HEK293 (cell line): ENCODE measurements around the gene BCL6.

ENCODE experiments used
- CTCF ChIA-PET: fragments of 350-600 bp; formaldehyde crosslinking; extraction: SDS; loops from one replicate; lab custom pipeline; 2021; ENCODE audit warnings: antibody characterized with exemption; lab: Yijun Ruan, JAX
- POLR2A ChIA-PET: fragments of 300-600 bp; formaldehyde crosslinking; extraction: SDS; loops from one replicate; lab custom pipeline; 2020; ENCODE audit warnings: antibody characterized with exemption, inconsistent platforms; lab: Yijun Ruan, JAX
- H3K27ac ChIP-seq: fragments of 200-500 bp; sonication (Bioruptor generic); 2 replicates; pipeline ENCODE4 v1.5.1; 2014; ENCODE audit warnings: low read depth, low read length, control low read depth, inconsistent platforms; ENCODE audit errors: extremely low read depth
- H3K36me3 ChIP-seq, 2 experiments: fragments of 200-500 bp in 1 of 2; sonication (Bioruptor generic) in 1 of 2; 1 replicate in 1 of 2; 2 replicates in 1 of 2; pipeline ENCODE4 v1.5.1; 2014 to 2017; ENCODE audit warnings: inconsistent platforms in 2 of 2, low read length in 2 of 2; ENCODE audit not compliant: control insufficient read depth in 2 of 2, insufficient read depth in 1 of 2
- H3K4me1 ChIP-seq: fragments of 200-500 bp; sonication (Bioruptor generic); 2 replicates; pipeline ENCODE4 v1.5.1; 2014; ENCODE audit warnings: mild to moderate bottlenecking, low read length, inconsistent platforms; ENCODE audit not compliant: control insufficient read depth, insufficient read depth
- H3K4me3 ChIP-seq: 2 replicates; pipeline ENCODE4 v1.5.1; 2011; ENCODE audit warnings: low read depth, mild to moderate bottlenecking, control low read depth, low read length, moderate library complexity
- H3K9me3 ChIP-seq: fragments of 200-500 bp; sonication (Bioruptor generic); 2 replicates; pipeline ENCODE4 v1.5.1; 2014; ENCODE audit warnings: low read depth, low read length, inconsistent platforms; ENCODE audit not compliant: control insufficient read depth, insufficient read depth
- GLI2 ChIP-seq: fragments of 450-650 bp; formaldehyde crosslinking; IDR thresholded peaks from 2 replicates; pipeline ENCODE4; 2017; ENCODE audit warnings: missing biosample characterization, missing genetic modification characterization, low read depth, borderline replicate concordance
- HOXD13 ChIP-seq: sonication (generic); formaldehyde crosslinking; IDR thresholded peaks from 2 replicates; pipeline ENCODE4 v1.8.0; 2022; ENCODE audit warnings: missing genetic modification reagents, borderline replicate concordance
- KLF1 ChIP-seq: fragments of 450-650 bp; formaldehyde crosslinking; IDR thresholded peaks from 2 replicates; pipeline ENCODE4 v1.5.1; 2016; ENCODE audit warnings: missing biosample characterization, missing genetic modification characterization
- PRDM1 ChIP-seq: fragments of 450-650 bp; formaldehyde crosslinking; IDR thresholded peaks from 2 replicates; pipeline ENCODE4; 2016; ENCODE audit warnings: missing biosample characterization, missing genetic modification characterization
- SALL2 ChIP-seq: fragments of 450-650 bp; formaldehyde crosslinking; IDR thresholded peaks from 2 replicates; pipeline ENCODE4 v1.5.0; 2017; ENCODE audit warnings: missing biosample characterization, mild to moderate bottlenecking, missing genetic modification characterization, borderline replicate concordance
- SCRT1 ChIP-seq: fragments of 450-650 bp; formaldehyde crosslinking; IDR thresholded peaks from 2 replicates; pipeline ENCODE4 v1.5.1; 2016; ENCODE audit warnings: missing biosample characterization, missing genetic modification characterization, borderline replicate concordance
- SP2 ChIP-seq: fragments of 450-650 bp; formaldehyde crosslinking; IDR thresholded peaks from 2 replicates; pipeline ENCODE4 v1.5.1; 2016; ENCODE audit warnings: missing biosample characterization, missing genetic modification characterization
- YY2 ChIP-seq: fragments of 450-650 bp; formaldehyde crosslinking; IDR thresholded peaks from 2 replicates; pipeline ENCODE4 v1.5.1; 2016; ENCODE audit warnings: missing biosample characterization, missing genetic modification characterization
- ZEB2 ChIP-seq: fragments of 450-650 bp; formaldehyde crosslinking; IDR thresholded peaks from 2 replicates; pipeline ENCODE4 v1.5.1; 2016; ENCODE audit warnings: missing biosample characterization, missing genetic modification characterization
- ZFP41 ChIP-seq: fragments of 450-650 bp; formaldehyde crosslinking; IDR thresholded peaks from 2 replicates; pipeline ENCODE4 v1.5.1; 2016; ENCODE audit warnings: missing biosample characterization, missing genetic modification characterization, borderline replicate concordance
- ZNF175 ChIP-seq: fragments of 450-650 bp; formaldehyde crosslinking; IDR thresholded peaks from 2 replicates; pipeline ENCODE4 v1.5.1; 2016; ENCODE audit warnings: missing biosample characterization, missing genetic modification characterization
- ZNF214 ChIP-seq: fragments of 450-650 bp; formaldehyde crosslinking; IDR thresholded peaks from 2 replicates; pipeline ENCODE4 v1.5.1; 2017; ENCODE audit warnings: missing biosample characterization, mild to moderate bottlenecking, missing genetic modification characterization, borderline replicate concordance
- ZNF239 ChIP-seq: fragments of 450-650 bp; formaldehyde crosslinking; IDR thresholded peaks from 2 replicates; pipeline ENCODE4 v1.5.1; 2016; ENCODE audit warnings: missing biosample characterization, missing genetic modification characterization
- ZNF266 ChIP-seq: fragments of 450-650 bp; formaldehyde crosslinking; IDR thresholded peaks from 2 replicates; pipeline ENCODE4 v1.5.1; 2016; ENCODE audit warnings: missing biosample characterization, missing genetic modification characterization, low read depth
- ZNF341 ChIP-seq: fragments of 450-650 bp; formaldehyde crosslinking; IDR thresholded peaks from 2 replicates; pipeline ENCODE4; 2016; ENCODE audit warnings: low read depth, missing biosample characterization, missing genetic modification characterization
- ZNF354C ChIP-seq: fragments of 450-650 bp; formaldehyde crosslinking; IDR thresholded peaks from 2 replicates; pipeline ENCODE4 v1.5.1; 2016; ENCODE audit warnings: missing biosample characterization, missing genetic modification characterization, low read depth, borderline replicate concordance
- ZNF416 ChIP-seq: fragments of 450-650 bp; formaldehyde crosslinking; IDR thresholded peaks from 2 replicates; pipeline ENCODE4 v1.5.1; 2016; ENCODE audit warnings: missing biosample characterization, missing genetic modification characterization
- ZNF48 ChIP-seq: fragments of 450-650 bp; formaldehyde crosslinking; IDR thresholded peaks from 2 replicates; pipeline ENCODE4 v1.5.1; 2016; ENCODE audit warnings: missing biosample characterization, missing genetic modification characterization
- ZNF501 ChIP-seq: fragments of 450-650 bp; formaldehyde crosslinking; IDR thresholded peaks from 2 replicates; pipeline ENCODE4 v1.5.1; 2016; ENCODE audit warnings: missing biosample characterization, missing genetic modification characterization
- ZNF555 ChIP-seq: fragments of 450-650 bp; formaldehyde crosslinking; conservative IDR thresholded peaks from 2 replicates; pipeline ENCODE4 v1.5.1; 2017; ENCODE audit warnings: missing biosample characterization, mild to moderate bottlenecking, missing genetic modification characterization, inconsistent platforms
- ZNF571 ChIP-seq: fragments of 450-650 bp; formaldehyde crosslinking; IDR thresholded peaks from 2 replicates; pipeline ENCODE4 v1.5.0; 2017; ENCODE audit warnings: missing biosample characterization, missing genetic modification characterization
- ZNF623 ChIP-seq: fragments of 450-650 bp; formaldehyde crosslinking; IDR thresholded peaks from 2 replicates; pipeline ENCODE4 v1.5.1; 2016; ENCODE audit warnings: missing biosample characterization, missing genetic modification characterization
- ZNF677 ChIP-seq: fragments of 450-650 bp; IDR thresholded peaks from 2 replicates; pipeline ENCODE4 v1.5.0; 2018; ENCODE audit warnings: missing biosample characterization, mild to moderate bottlenecking, missing genetic modification characterization, moderate library complexity
- ZNF747 ChIP-seq: fragments of 450-650 bp; formaldehyde crosslinking; IDR thresholded peaks from 2 replicates; pipeline ENCODE4 v1.5.1; 2016; ENCODE audit warnings: missing biosample characterization, missing genetic modification characterization
- ZNF768 ChIP-seq: fragments of 450-650 bp; formaldehyde crosslinking; IDR thresholded peaks from 2 replicates; pipeline ENCODE4 v1.5.1; 2018; ENCODE audit warnings: missing biosample characterization, mild to moderate bottlenecking, missing genetic modification characterization
- ZNF777 ChIP-seq: fragments of 450-650 bp; formaldehyde crosslinking; IDR thresholded peaks from 2 replicates; pipeline ENCODE4 v1.5.1; 2017; ENCODE audit warnings: missing biosample characterization, missing genetic modification characterization, borderline replicate concordance
- ZNF830 ChIP-seq: fragments of 450-650 bp; IDR thresholded peaks from 2 replicates; pipeline ENCODE4 v1.5.0; 2018; ENCODE audit warnings: missing biosample characterization, missing genetic modification characterization, low read depth, mild to moderate bottlenecking, moderate library complexity
- ZNF837 ChIP-seq: fragments of 450-650 bp; formaldehyde crosslinking; IDR thresholded peaks from 2 replicates; pipeline ENCODE4 v1.5.1; 2016; ENCODE audit warnings: missing biosample characterization, missing genetic modification characterization
- TF ChIP-seq, protein P1 (sequence below): fragments of 450-650 bp; formaldehyde crosslinking; conservative IDR thresholded peaks from 2 replicates; pipeline ENCODE4 v1.5.1; 2016; ENCODE audit warnings: low read depth, missing biosample characterization, missing genetic modification characterization

BCL6 gene

GRCh38 chr3:187733371-187733770, 11.9 kb downstream of the BCL6 start:
- CTCF ChIA-PET = no interaction called here
- peaks cover 0 to 50% of the 10 kb centered on the region in 2 experiments; a peak in 1 of 3 replicates for H3K36me3 ChIP-seq
- H3K4me3 ChIP-seq = no peak overlapping the region
- POLR2A ChIA-PET = no interaction called here
- TF ChIP-seq ZNF768 (tag by site-specific recombination) (no peak), KLF1 (tag by site-specific recombination) (no peak), ZNF830 (tag by site-specific recombination) (no peak), ZNF623 (tag by site-specific recombination) (no peak), ZNF501 (tag by site-specific recombination) (no peak), ZNF837 (tag by site-specific recombination) (no peak), YY2 (tag by site-specific recombination) (no peak)
- TF ChIP-seq, protein P1, sequence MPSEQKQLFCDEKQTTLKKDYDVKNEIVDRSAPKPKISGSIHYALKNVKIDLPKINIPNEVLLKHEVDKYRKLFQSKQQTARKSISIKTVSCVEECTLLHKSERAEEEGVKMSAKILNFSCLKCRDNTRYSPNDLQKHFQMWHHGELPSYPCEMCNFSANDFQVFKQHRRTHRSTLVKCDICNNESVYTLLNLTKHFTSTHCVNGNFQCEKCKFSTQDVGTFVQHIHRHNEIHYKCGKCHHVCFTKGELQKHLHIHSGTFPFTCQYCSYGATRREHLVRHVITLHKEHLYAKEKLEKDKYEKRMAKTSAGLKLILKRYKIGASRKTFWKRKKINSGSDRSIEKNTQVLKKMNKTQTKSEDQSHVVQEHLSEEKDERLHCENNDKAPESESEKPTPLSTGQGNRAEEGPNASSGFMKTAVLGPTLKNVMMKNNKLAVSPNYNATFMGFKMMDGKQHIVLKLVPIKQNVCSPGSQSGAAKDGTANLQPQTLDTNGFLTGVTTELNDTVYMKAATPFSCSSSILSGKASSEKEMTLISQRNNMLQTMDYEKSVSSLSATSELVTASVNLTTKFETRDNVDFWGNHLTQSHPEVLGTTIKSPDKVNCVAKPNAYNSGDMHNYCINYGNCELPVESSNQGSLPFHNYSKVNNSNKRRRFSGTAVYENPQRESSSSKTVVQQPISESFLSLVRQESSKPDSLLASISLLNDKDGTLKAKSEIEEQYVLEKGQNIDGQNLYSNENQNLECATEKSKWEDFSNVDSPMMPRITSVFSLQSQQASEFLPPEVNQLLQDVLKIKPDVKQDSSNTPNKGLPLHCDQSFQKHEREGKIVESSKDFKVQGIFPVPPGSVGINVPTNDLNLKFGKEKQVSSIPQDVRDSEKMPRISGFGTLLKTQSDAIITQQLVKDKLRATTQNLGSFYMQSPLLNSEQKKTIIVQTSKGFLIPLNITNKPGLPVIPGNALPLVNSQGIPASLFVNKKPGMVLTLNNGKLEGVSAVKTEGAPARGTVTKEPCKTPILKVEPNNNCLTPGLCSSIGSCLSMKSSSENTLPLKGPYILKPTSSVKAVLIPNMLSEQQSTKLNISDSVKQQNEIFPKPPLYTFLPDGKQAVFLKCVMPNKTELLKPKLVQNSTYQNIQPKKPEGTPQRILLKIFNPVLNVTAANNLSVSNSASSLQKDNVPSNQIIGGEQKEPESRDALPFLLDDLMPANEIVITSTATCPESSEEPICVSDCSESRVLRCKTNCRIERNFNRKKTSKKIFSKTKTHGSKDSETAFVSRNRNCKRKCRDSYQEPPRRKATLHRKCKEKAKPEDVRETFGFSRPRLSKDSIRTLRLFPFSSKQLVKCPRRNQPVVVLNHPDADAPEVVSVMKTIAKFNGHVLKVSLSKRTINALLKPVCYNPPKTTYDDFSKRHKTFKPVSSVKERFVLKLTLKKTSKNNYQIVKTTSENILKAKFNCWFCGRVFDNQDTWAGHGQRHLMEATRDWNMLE (tag by site-specific recombination) = no peak
- H3K27ac ChIP-seq = no peak overlapping the region
- H3K4me1 ChIP-seq = no peaks in the 10 kb centered on the region
- no peaks in the 10 kb centered on the region for H3K9me3 ChIP-seq

- Histone ChIP-seq H3K4me1 (no peaks in the 10 kb centered on the region), H3K27ac (no peak overlapping the region), H3K36me3 (peaks cover 0 to 88% of the 10 kb centered on the region in 2 experiments; a peak in 1 of 3 replicates), H3K4me3 (no peak overlapping the region), H3K9me3 (no peaks in the 10 kb centered on the region)
- TF ChIP-seq ZNF48 (tag by site-specific recombination) (no peak), SCRT1 (tag by site-specific recombination) (no peak), ZNF747 (tag by site-specific recombination) (no peak), ZNF555 (tag by site-specific recombination) (no peak), HOXD13 (no peak), ZNF416 (no peak), PRDM1 (no peak), SP2 (tag by site-specific recombination) (no peak), ZNF777 (tag by site-specific recombination) (no peak), ZEB2 (no peak)
- POLR2A ChIA-PET = no interaction called here
- CTCF ChIA-PET = interaction anchor here (1.0 kb wide), 1 partner anchor 410 kb away, joined by 4 read pairs; no protein-coding TSS in a partner anchor
Observed at GRCh38 chr3:187729598-187729997, 15.7 kb downstream of the BCL6 start.

GRCh38 chr3:187728940-187729583, 16.2 kb downstream of the BCL6 start:
- POLR2A ChIA-PET = no interaction called here
- Histone ChIP-seq H3K27ac (no peak overlapping the region), H3K4me1 (no peaks in the 10 kb centered on the region), H3K9me3 (no peaks in the 10 kb centered on the region), H3K36me3 (peaks cover 0 to 93% of the 10 kb centered on the region in 2 experiments; a peak in 1 of 3 replicates), H3K4me3 (no peak overlapping the region)
- CTCF ChIA-PET = interaction anchor here (0.6 kb wide), 1 partner anchor 1509 kb away, joined by 3 read pairs; no protein-coding TSS in a partner anchor
- TF ChIP-seq ZNF239 (tag by site-specific recombination) (no peak), ZNF354C (tag by site-specific recombination) (no peak), ZNF623 (tag by site-specific recombination) (no peak), ZFP41 (tag by site-specific recombination) (no peak), SALL2 (tag by site-specific recombination) (no peak), SP2 (tag by site-specific recombination) (no peak), ZNF677 (no peak), ZNF214 (no peak), ZNF571 (tag by site-specific recombination) (no peak), GLI2 (no peak), ZNF341 (tag by site-specific recombination) (no peak), ZNF266 (tag by site-specific recombination) (no peak), ZEB2 (no peak), ZNF175 (tag by site-specific recombination) (no peak)
